ENCODE data around the gene DNAAF5. TPM values are rescaled to one million over a fixed set of nuclear protein-coding genes. Genes with fewer than 3 reads are reported as not detected.

DNAAF5 gene
- total and polyA plus RNA-seq, 2 of the 4 experiments (the other 2 are of a cell fraction), result 12.4 to 32.6 TPM

- POLR2A ChIA-PET (ENCODE audit: unreplicated experiment), result no interaction called here
Observed at GRCh38 chr7:732556-732955, 6.1 kb downstream of the DNAAF5 start.

More at GRCh38 chr7:732556-732955, 6.1 kb downstream of the DNAAF5 start:
- CTCF ChIA-PET, result no interaction called here
- Histone ChIP-seq H4K8ac (ENCODE audit: low read depth in 2 of 2, low read length in 2 of 2) (no peak overlapping the region), H3K27ac (ENCODE audit: insufficient read depth, low read length) (no peak overlapping the region), H3K4me3 (ENCODE audit: insufficient read depth, low read depth, low read length) (no peak overlapping the region), H3K79me1 (ENCODE audit: low read depth in 1 of 2, low read length in 2 of 2) (peaks cover 38 to 56% of the 10 kb centered on the region in 2 experiments), H2AFZ (replicated peaks; ENCODE audit: low read length, poor library complexity) (no peak overlapping the region), H3K9me1 (ENCODE audit: insufficient read depth, low read length) (no peaks in the 10 kb centered on the region), H2BK15ac (ENCODE audit: low read depth, low read length) (no peak overlapping the region), H2BK5ac (ENCODE audit: low read depth, low read length, poor library complexity, severe bottlenecking) (no peak overlapping the region), H3K4me1 (ENCODE audit: control insufficient read depth, insufficient read depth, low read length) (peaks cover 7% of the 10 kb centered on the region; the same call in 1 of the 2 replicates), H3K23ac (ENCODE audit: low read depth, low read length) (no peak overlapping the region), H3K18ac (ENCODE audit: low read depth, low read length) (no peak overlapping the region), H2BK20ac (ENCODE audit: low read depth, low read length) (no peak overlapping the region), H3K36me3 (ENCODE audit: control insufficient read depth, insufficient read depth, low read length) (peaks cover 21% of the 10 kb centered on the region), H3K56ac (ENCODE audit: extremely low read depth, insufficient read depth, low read length) (no peak overlapping the region), H2AK9ac (replicated peaks; ENCODE audit: low read depth, low read length, poor library complexity) (no peak overlapping the region), H4K91ac (ENCODE audit: insufficient read depth, low read depth, low read length) (no peak overlapping the region), H3K9ac (ENCODE audit: low read depth, low read length) (no peak overlapping the region), H3K9me3 (ENCODE audit: control insufficient read depth, insufficient read depth, low read length) (peaks cover 3% of the 10 kb centered on the region; the same call in 1 of the 2 replicates), H2AK5ac (ENCODE audit: low read depth, low read length) (no peak overlapping the region), H4K5ac (ENCODE audit: low read depth, low read length) (no peak overlapping the region), H2BK120ac (ENCODE audit: low read depth, low read length) (no peak overlapping the region), H4K20me1 (ENCODE audit: insufficient read depth, low read length) (peaks cover 9% of the 10 kb centered on the region; the same call in 1 of the 2 replicates), H3K4ac (ENCODE audit: low read depth, low read length) (no peak overlapping the region), H3K4me2 (ENCODE audit: low read depth, low read length) (no peak overlapping the region), H3K14ac (replicated peaks; ENCODE audit: low read depth, low read length) (no peak overlapping the region), H3K27me3 (ENCODE audit: control insufficient read depth, insufficient read depth, low read length) (no peaks in the 10 kb centered on the region)
- in situ Hi-C loops (cut with MboI; ENCODE audit: low sequenced_read_pairs) (no loop called here), dilution Hi-C loops (cut with HindIII; ENCODE audit: low sequenced_read_pairs, unreplicated experiment) (no loop called here), intact Hi-C loops (cut with micrococcal nuclease) (no loop called here)
- no peak for DNase-seq
- BruUV-seq (replicated peaks), result no TSS peak
- TF ChIP-seq RAD21 (IDR thresholded peaks at IDR 0.05; ENCODE audit: low read length) (no peak), CEBPB (IDR thresholded peaks at IDR 0.05; ENCODE audit: low read depth, low read length) (no peak), CHD1 (IDR thresholded peaks at IDR 0.05; ENCODE audit: low read depth, low read length) (no peak)
- ATAC-seq (ENCODE audit: low read depth), result no peak
- WGBS, 2 experiments (ENCODE audit: extremely low coverage in 2 of 2, insufficient read length in 1 of 2), result no CpG with 5 or more reads among the region's 3 CpGs
